Measurements from ENCODE around the gene KCNG2.

Gene KCNG2

DNA sequence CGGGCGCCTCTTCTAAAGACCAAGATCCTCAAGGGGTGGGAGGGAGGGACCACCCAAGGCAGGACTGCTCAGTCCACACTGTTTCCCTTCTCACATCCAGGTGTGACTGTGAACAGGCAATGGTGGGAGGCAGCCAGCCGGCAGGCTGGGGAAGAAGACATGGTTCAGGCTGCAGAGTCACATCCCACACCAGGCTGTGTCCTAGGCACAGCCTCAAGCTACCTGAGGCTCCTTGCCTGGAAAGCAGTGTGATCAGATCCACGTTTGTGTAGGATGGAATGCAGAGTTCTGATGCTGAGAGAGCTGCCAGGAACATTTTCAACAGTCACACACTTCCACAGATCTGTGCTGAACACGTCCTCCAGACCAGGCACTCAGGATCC lies 137.4 kb downstream of the KCNG2 start:
- peak; percentile 9 to 41 for DNase-seq
- intact Hi-C loops (cut with DNase I; ENCODE audit: low total_unique reads): no loop called here
- no peaks in the 10 kb centered on the region for H3K27me3 ChIP-seq
- peaks cover 0 to 38% (median 20%) of the 10 kb centered on the region in 3 donors for H3K9me3 ChIP-seq
- H3K27ac ChIP-seq: no peak overlapping the region
- TF ChIP-seq, protein P1, sequence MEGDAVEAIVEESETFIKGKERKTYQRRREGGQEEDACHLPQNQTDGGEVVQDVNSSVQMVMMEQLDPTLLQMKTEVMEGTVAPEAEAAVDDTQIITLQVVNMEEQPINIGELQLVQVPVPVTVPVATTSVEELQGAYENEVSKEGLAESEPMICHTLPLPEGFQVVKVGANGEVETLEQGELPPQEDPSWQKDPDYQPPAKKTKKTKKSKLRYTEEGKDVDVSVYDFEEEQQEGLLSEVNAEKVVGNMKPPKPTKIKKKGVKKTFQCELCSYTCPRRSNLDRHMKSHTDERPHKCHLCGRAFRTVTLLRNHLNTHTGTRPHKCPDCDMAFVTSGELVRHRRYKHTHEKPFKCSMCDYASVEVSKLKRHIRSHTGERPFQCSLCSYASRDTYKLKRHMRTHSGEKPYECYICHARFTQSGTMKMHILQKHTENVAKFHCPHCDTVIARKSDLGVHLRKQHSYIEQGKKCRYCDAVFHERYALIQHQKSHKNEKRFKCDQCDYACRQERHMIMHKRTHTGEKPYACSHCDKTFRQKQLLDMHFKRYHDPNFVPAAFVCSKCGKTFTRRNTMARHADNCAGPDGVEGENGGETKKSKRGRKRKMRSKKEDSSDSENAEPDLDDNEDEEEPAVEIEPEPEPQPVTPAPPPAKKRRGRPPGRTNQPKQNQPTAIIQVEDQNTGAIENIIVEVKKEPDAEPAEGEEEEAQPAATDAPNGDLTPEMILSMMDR (IDR thresholded peaks at IDR 0.05): no peak
- peaks cover 41 to 75% (median 44%) of the 10 kb centered on the region in 3 donors for H3K36me3 ChIP-seq
- no peaks in the 10 kb centered on the region for H3K4me1 ChIP-seq
- no peak overlapping the region for H3K4me3 ChIP-seq

DNA sequence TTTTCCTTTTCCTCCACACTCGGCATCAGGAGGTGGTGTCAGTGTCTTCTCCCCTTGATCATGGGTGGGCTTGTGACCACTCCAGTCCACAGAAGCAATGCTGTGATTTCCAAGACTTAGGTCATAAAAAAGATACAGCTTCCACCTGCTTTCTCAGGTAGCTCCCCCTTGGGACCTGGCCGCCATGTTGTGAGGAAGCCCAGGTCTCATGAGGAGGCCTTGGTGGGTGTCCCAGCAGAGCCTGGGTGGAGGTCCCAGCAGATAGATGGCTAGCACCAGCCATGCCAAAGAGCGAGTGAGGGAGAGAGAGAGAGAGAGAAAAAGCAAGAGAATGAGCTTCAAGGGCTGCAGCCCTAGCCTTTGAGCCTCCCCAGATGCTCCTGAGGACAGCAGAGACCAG lies 137.8 kb downstream of the KCNG2 start:
- intact Hi-C loops (cut with DNase I; ENCODE audit: low total_unique reads): no loop called here
- H3K27me3 ChIP-seq: no peaks in the 10 kb centered on the region
- TF ChIP-seq, protein P1 (IDR thresholded peaks at IDR 0.05): no peak
- DNase-seq: peak; percentile 6 to 23
- H3K27ac ChIP-seq: no peak overlapping the region
- no peaks in the 10 kb centered on the region for H3K4me1 ChIP-seq
- no peak overlapping the region for H3K4me3 ChIP-seq
- peaks cover 0 to 34% (median 20%) of the 10 kb centered on the region in 3 donors for H3K9me3 ChIP-seq
- H3K36me3 ChIP-seq: peaks cover 39 to 75% (median 44%) of the 10 kb centered on the region in 3 donors

DNA sequence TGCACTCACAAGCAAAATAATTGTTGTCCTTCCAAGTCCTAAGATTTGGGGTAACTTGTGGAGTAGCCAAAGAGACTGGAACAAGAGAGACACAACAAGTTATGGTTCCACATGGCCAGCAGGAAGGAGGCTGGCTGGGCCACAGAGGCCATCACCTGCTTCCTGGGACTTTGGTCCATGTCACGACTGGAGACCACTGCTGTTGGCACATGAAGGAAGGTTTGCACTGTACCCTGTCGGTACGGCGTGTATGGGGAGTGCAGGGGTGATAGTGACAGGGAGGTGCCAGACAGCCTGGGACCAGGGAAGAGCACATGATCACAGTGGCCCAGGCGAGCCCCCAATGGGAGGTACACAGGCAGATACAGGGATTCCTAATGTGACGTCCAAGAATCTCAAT lies 138.2 kb downstream of the KCNG2 start:
- Histone ChIP-seq H3K36me3 (peaks cover 35 to 75% (median 48%) of the 10 kb centered on the region in 3 donors), H3K9me3 (peaks cover 0 to 30% (median 20%) of the 10 kb centered on the region in 3 donors), H3K4me1 (no peaks in the 10 kb centered on the region), H3K27ac (no peak overlapping the region), H3K4me3 (no peak overlapping the region), H3K27me3 (no peaks in the 10 kb centered on the region)
- TF ChIP-seq, protein P1 (IDR thresholded peaks at IDR 0.05): no peak
- intact Hi-C loops (cut with DNase I; ENCODE audit: low total_unique reads): no loop called here
- peak in 1 of 2 donors; percentile 23 for DNase-seq

DNA sequence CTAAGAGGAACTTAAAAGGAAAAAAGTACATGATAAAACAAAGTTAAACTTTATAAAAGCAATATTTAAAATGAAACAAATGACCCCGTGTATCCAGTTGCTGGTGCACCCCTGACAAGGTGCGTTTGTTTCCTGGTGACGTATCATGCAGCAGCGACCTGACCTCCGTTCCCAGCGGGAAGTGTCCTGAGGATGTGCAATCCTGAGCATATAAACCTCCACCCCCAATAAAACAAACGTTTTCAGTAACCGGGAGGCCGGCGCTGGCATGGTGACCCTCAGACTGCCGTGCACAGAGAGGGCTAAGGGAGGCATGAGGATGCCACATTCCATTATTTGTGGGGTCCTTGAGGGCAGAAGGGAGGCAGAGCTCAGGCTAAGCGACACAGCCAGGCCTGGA lies 138.9 kb downstream of the KCNG2 start:
- peaks cover 0 to 24% (median 20%) of the 10 kb centered on the region in 3 donors for H3K9me3 ChIP-seq
- H3K4me1 ChIP-seq: no peaks in the 10 kb centered on the region
- intact Hi-C loops (cut with DNase I; ENCODE audit: low total_unique reads): no loop called here

DNA sequence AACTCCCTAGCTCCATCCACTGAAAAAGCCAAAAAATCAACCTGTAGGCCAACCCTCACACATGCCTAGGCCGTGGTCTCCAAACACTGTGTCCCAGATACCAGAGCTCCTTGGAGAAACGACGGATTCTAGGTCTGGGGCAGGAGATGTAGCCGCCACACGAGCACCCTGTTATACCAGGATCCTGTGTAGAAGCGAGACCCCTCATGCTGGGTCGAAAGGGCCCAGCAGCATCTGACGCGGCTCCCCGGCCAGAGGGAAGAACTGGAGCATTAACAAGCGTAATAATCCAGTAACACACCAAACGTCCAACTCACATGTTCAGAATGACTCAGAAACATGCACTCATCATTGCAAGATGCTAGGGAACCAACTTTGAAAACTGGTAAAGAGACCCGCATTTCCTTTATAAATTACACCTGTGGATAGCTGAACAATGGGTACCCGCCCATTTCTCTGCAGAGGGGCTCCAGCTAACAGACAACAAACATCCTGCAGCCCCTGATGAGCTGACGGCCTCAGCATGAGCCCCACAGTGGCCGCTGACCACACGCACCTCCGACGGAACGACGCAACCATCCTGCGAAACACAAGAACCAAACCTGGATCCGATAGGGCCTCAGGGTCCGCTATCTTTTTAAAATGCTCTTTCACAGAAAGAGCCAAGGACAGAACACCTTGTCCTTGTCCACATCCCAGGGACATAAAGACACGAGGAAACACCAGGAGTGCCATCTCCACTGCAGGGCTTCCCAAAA lies 139.5 kb downstream of the KCNG2 start:
- Histone ChIP-seq H3K9me3 (peaks cover 0 to 23% (median 15%) of the 10 kb centered on the region in 3 donors), H3K4me1 (no peaks in the 10 kb centered on the region), H3K27ac (no peak overlapping the region), H3K36me3 (peaks cover 25 to 75% (median 62%) of the 10 kb centered on the region in 3 donors), H3K4me3 (no peak overlapping the region), H3K27me3 (no peaks in the 10 kb centered on the region)
- peak; percentile 11 to 28 for DNase-seq
- intact Hi-C loops (cut with DNase I; ENCODE audit: low total_unique reads): no loop called here
- TF ChIP-seq, protein P1 (IDR thresholded peaks at IDR 0.05): no peak

More for the DNA sequence above, 138.9 kb downstream of the KCNG2 start:
- TF ChIP-seq, protein P1 (IDR thresholded peaks at IDR 0.05): no peak
- no peak overlapping the region for H3K27ac ChIP-seq
- peak; percentile 12 to 37 for DNase-seq
- peaks cover 31 to 75% (median 56%) of the 10 kb centered on the region in 3 donors for H3K36me3 ChIP-seq
- H3K4me3 ChIP-seq: no peak overlapping the region
- H3K27me3 ChIP-seq: no peaks in the 10 kb centered on the region
